H1 (cell line): Measurements from ENCODE around the gene UTS2R. TPM values are rescaled to one million over a fixed set of nuclear protein-coding genes. Genes with fewer than 3 reads are reported as not detected.

Experiments used
- BACH1 ChIP-seq: IDR thresholded peaks from 2 replicates; pipeline ENCODE4 v1.6.1; 2012; ENCODE audit warnings: low read length, improper control_type of control experiment
- BCL11A ChIP-seq, 2 experiments: IDR thresholded peaks; one replicate each; pipeline ENCODE4 v1.6.1; 2011; ENCODE audit warnings: low read depth in 2 of 2, low read length in 2 of 2, mild to moderate bottlenecking in 2 of 2
- CBX5 ChIP-seq: fragments of 300-800, 300-1000 bp; sonication (generic); IDR thresholded peaks from 2 replicates; pipeline ENCODE4 v1.7.1; 2016; ENCODE audit warnings: antibody characterized with exemption, low read length, low read depth
- CHD2 ChIP-seq: IDR thresholded peaks from 2 replicates; pipeline ENCODE4 v1.6.1; 2012; ENCODE audit warnings: low read length, improper control_type of control experiment
- EGR1 ChIP-seq: IDR thresholded peaks from 2 replicates; pipeline ENCODE4 v1.6.1; 2011; ENCODE audit warnings: low read depth, low read length, borderline replicate concordance
- FOSL1 ChIP-seq: IDR thresholded peaks from 2 replicates; pipeline ENCODE4 v1.6.1; 2011; ENCODE audit warnings: mild to moderate bottlenecking, low read depth, low read length, moderate library complexity; ENCODE audit not compliant: insufficient read depth
- GTF2F1 ChIP-seq: IDR thresholded peaks from 2 replicates; pipeline ENCODE4 v1.6.1; 2012; ENCODE audit warnings: low read depth, low read length, improper control_type of control experiment, borderline replicate concordance
- HDAC6 ChIP-seq: IDR thresholded peaks from one replicate; pipeline ENCODE4 v1.7.1; 2012; ENCODE audit warnings: low read depth, mild to moderate bottlenecking, inconsistent platforms, low read length, moderate library complexity
- MAFK ChIP-seq: IDR thresholded peaks from 2 replicates; pipeline ENCODE4 v1.6.1; 2012; ENCODE audit warnings: low read depth, mild to moderate bottlenecking, improper control_type of control experiment, low read length
- NANOG ChIP-seq: IDR thresholded peaks from 2 replicates; pipeline ENCODE4 v1.6.1; 2011; ENCODE audit warnings: low read length, low read depth, mild to moderate bottlenecking, inconsistent platforms; ENCODE audit not compliant: insufficient read depth, poor library complexity, severe bottlenecking
- PHF8 ChIP-seq: fragments of 200-600 bp; sonication (generic); conservative IDR thresholded peaks from 2 replicates; pipeline ENCODE4 v1.7.1; 2012; ENCODE audit warnings: low read depth, mild to moderate bottlenecking, inconsistent platforms, low read length, moderate library complexity
- POLR2A ChIP-seq, 2 experiments: IDR thresholded peaks; 1 replicate in 1 of 2; 2 replicates in 1 of 2; pipeline ENCODE4 v1.6.1; 2011; ENCODE audit warnings: low read depth in 2 of 2, low read length in 2 of 2, mild to moderate bottlenecking in 2 of 2; ENCODE audit errors: control extremely low read depth in 1 of 2
- RBBP5 ChIP-seq: IDR thresholded peaks from 2 replicates; pipeline ENCODE4 v1.7.1; 2012; ENCODE audit warnings: low read depth, mild to moderate bottlenecking, inconsistent platforms, low read length, moderate library complexity, borderline replicate concordance
- SAP30 ChIP-seq: fragments of 300-600 bp; sonication (generic); IDR thresholded peaks from 2 replicates; pipeline ENCODE4 v1.7.1; 2012; ENCODE audit warnings: low read length, moderate library complexity, mild to moderate bottlenecking, inconsistent platforms; ENCODE audit not compliant: insufficient read depth, insufficient replicate concordance
- SIN3A ChIP-seq, 2 experiments: IDR thresholded peaks in 1 of 2; conservative IDR thresholded peaks in 1 of 2; 2 replicates each; pipeline ENCODE4 v1.6.1; 2011 to 2012; ENCODE audit warnings: low read length in 2 of 2, improper control_type of control experiment in 1 of 2, low read depth in 1 of 2, mild to moderate bottlenecking in 1 of 2
- SP2 ChIP-seq: IDR thresholded peaks from 2 replicates; pipeline ENCODE4 v1.6.1; 2012; ENCODE audit warnings: mild to moderate bottlenecking, low read length, inconsistent platforms
- SRF ChIP-seq: IDR thresholded peaks from 2 replicates; pipeline ENCODE4 v1.6.1; 2011; ENCODE audit warnings: mild to moderate bottlenecking, low read depth, low read length, moderate library complexity
- TBP ChIP-seq: IDR thresholded peaks from 2 replicates; pipeline ENCODE4 v1.6.1; 2011; ENCODE audit warnings: low read depth, low read length, improper control_type of control experiment
- TCF12 ChIP-seq: IDR thresholded peaks from 2 replicates; pipeline ENCODE4 v1.6.1; 2011; ENCODE audit warnings: low read depth, mild to moderate bottlenecking, low read length
- ZNF274 ChIP-seq: IDR thresholded peaks from 2 replicates; pipeline ENCODE4 v1.7.0; 2012; ENCODE audit warnings: low read length, borderline replicate concordance; ENCODE audit errors: extremely low read depth
- polyA plus RNA-seq, 7 experiments: library from polyadenylated mRNA; depleted of rRNA in 3 of 7; stranded (reverse) in 5 of 7; unstranded in 2 of 7; fragments of >200 nt in 5 of 7; fragments of 200-250 nt in 2 of 7; gene quantifications; 1 replicate in 5 of 7; 2 replicates in 1 of 7; 4 replicates in 1 of 7; pipeline versions ENCODE4 v1.2.1 to v1.2.3, GENCODE V29; 2011 to 2013; ENCODE audit warnings: missing spikeins in 2 of 7, mixed read lengths in 2 of 7
- total RNA-seq: library from RNA; stranded (reverse); fragmentation: NEBNext Ultra II Directional; extraction: Animal tissue kit (Norgen Biotek cat#: 25700); gene quantifications from 2 replicates; pipeline ENCODE4 v1.2.1, GENCODE V29; 2021
- TF ChIP-seq, protein P1 (sequence below): IDR thresholded peaks from 2 replicates; pipeline ENCODE4 v1.6.1; 2012; ENCODE audit warnings: inconsistent platforms
- TF ChIP-seq, protein P2 (sequence below): IDR thresholded peaks from 2 replicates; pipeline ENCODE4 v1.6.1; 2011; ENCODE audit warnings: low read length, improper control_type of control experiment

Gene UTS2R
- total and polyA plus RNA-seq, 2 of the 8 experiments (the other 6 are each of a cell fraction or from before 2014, with no cell fraction given): 0.27 TPM; not detected in 1

DNA sequence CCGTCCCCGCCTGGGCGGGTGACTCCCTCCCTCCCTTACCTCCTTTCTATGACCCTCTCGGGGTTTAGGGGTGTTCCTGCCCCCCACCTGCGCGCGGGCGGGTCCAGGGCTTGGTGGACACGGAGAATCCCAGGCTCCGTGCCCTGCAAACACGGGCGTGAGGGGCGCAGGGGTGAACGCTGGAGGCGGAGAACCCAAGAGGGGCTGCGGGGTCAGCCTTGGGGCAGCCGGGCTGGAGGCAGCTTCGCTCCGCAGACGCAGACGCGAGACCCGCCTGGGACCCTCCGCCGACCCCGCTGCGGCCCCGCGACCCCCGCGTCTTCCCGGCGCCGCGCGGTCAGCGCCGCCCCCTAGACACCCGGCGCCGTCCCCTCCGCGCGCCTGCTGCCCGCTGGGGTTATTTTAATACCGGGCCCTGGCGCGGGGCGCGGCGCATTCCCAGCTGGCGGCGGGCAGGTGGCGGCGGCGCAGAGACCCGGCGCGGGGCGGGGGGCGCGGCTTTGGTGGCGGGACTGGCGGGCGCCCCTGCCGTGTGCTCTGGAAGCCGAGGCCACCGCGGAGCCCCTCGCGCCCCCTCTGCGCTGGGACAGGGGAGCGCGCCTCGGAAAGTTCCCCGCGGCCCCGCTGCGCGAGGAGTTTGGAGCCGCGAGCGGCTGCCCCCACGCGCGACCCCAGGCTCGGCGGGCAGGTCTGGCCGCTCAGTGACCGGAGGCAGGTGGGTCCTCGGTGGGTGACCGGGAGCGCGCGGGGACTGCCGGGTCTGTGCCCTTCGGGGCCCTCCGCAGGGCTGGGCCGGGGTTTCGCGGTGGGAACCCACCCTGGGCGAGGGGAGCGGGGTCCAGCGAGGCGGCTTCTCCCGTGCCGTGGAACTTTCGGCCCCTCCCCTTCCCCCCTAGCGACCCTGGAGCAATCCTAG, at the start of gene UTS2R (continued):
- no peak for TF ChIP-seq RBBP5
- TF ChIP-seq EGR1: no peak
- TF ChIP-seq TCF12: no peak
- TF ChIP-seq ZNF274: no peak
- no peak for TF ChIP-seq GTF2F1
- no peak for TF ChIP-seq SRF
- TF ChIP-seq POLR2A (IDR thresholded peaks at IDR 0.05; ENCODE audit: control extremely low read depth in 1 of 2, low read depth in 2 of 2, low read length in 2 of 2): no peak
- no peak for TF ChIP-seq CBX5
- TF ChIP-seq, protein P1, sequence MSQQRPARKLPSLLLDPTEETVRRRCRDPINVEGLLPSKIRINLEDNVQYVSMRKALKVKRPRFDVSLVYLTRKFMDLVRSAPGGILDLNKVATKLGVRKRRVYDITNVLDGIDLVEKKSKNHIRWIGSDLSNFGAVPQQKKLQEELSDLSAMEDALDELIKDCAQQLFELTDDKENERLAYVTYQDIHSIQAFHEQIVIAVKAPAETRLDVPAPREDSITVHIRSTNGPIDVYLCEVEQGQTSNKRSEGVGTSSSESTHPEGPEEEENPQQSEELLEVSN: peak; percentile 42; the same call in 1 of the 2 replicates
- TF ChIP-seq NANOG: no peak
- TF ChIP-seq SIN3A (conservative IDR thresholded peaks at IDR 0.05 in 1 of 2, IDR thresholded peaks at IDR 0.05 in 1 of 2; ENCODE audit: low read depth in 1 of 2, low read length in 2 of 2): no peak
- TF ChIP-seq BCL11A (IDR thresholded peaks at IDR 0.05; ENCODE audit: low read depth in 2 of 2, low read length in 2 of 2): no peak
- no peak for TF ChIP-seq MAFK
- TF ChIP-seq HDAC6: no peak
- no peak for TF ChIP-seq FOSL1
- no peak for TF ChIP-seq PHF8
- no peak for TF ChIP-seq TBP
- TF ChIP-seq CHD2: no peak
- no peak for TF ChIP-seq SP2
- no peak for TF ChIP-seq SAP30
- TF ChIP-seq, protein P2, sequence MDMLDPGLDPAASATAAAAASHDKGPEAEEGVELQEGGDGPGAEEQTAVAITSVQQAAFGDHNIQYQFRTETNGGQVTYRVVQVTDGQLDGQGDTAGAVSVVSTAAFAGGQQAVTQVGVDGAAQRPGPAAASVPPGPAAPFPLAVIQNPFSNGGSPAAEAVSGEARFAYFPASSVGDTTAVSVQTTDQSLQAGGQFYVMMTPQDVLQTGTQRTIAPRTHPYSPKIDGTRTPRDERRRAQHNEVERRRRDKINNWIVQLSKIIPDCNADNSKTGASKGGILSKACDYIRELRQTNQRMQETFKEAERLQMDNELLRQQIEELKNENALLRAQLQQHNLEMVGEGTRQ: no peak
- peak; percentile 15; the same call in 1 of the 2 replicates for TF ChIP-seq BACH1
